ENCODE data around the gene C1QL2.

The C1QL2 gene

GRCh38 chr2:119136093-119136492 lies 22.5 kb downstream of the C1QL2 start:
- no peak for DNase-seq

DNA sequence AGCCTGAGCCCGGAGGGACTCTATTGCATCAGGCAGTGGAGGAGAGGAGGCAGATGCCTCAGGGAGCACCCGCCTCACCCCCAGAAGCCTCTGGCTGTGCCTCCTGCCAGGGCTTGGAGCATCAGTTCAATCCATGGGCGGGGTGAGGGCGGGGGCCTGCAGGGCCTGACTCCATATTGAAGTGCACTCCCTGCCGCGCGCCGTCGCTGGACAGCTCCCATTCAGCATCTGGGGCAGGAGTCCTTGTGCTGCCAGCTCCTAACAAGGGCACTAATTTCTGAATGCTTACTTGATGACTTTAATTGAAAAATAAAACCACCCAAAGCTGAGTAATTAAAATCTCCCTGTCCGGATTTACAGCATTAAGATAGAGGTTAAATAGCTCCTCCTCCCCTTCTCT lies 23.8 kb downstream of the C1QL2 start:
- DNase-seq = no peak

GRCh38 chr2:119126650-119127049 lies 31.9 kb downstream of the C1QL2 start:
- peak; percentile 73 for DNase-seq

DNA sequence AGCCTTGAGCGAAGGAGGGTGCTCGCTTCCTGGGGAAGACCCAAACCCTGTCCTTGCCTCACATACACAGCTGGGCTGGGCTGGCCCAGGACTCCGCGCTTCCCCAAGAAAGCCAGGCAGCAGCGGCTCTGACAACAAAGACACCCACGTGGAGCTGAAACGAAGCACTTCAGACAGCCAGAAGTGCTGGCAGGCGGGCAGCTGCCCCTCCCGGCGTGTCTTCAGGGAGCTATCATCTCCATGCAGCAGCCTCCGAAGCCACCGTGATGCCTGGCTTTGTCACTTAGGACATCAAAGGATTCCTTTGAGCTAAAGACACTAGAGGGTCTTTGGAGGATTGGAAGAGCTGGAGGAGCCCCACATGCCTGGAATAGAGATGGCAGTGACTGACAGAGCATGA lies 35.2 kb downstream of the C1QL2 start:
- DNase-seq = no peak

DNA sequence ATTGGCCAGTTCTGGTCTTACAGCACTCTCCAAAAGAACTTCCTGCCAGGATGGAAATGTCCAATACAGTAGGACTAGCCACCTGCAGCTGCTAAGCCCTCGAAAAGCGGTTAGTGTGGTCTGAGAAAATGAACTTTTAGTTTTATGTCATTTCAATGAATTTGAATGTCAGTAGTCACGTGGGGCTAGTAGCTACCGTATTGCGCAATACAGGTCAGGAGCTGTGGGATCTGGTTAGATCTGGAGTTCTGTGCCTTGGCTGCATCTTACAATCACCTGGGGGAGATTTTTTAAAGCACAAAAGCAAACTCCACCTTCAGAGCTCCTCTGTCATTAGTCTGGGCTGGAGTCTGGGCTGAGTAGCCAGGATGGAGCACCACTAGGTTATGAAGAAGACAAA lies 35.9 kb downstream of the C1QL2 start:
- no peak for DNase-seq

GRCh38 chr2:119119999-119120756 lies 38.4 kb downstream of the C1QL2 start:
- DNase-seq = no peak

GRCh38 chr2:119119076-119119785 lies 39.3 kb downstream of the C1QL2 start:
- no peak for DNase-seq

- DNase-seq = no peak
Observed at GRCh38 chr2:119117891-119118882, 40.4 kb downstream of the C1QL2 start.

- no peak for DNase-seq
Observed at GRCh38 chr2:119117408-119117807, 41.1 kb downstream of the C1QL2 start.

GRCh38 chr2:119116411-119117295 lies 41.9 kb downstream of the C1QL2 start:
- no peak for DNase-seq

- DNase-seq = no peak
Observed at GRCh38 chr2:119114266-119114665, 44.3 kb downstream of the C1QL2 start.

GRCh38 chr2:119113489-119113770 lies 45.1 kb downstream of the C1QL2 start:
- no peak for DNase-seq

DNA sequence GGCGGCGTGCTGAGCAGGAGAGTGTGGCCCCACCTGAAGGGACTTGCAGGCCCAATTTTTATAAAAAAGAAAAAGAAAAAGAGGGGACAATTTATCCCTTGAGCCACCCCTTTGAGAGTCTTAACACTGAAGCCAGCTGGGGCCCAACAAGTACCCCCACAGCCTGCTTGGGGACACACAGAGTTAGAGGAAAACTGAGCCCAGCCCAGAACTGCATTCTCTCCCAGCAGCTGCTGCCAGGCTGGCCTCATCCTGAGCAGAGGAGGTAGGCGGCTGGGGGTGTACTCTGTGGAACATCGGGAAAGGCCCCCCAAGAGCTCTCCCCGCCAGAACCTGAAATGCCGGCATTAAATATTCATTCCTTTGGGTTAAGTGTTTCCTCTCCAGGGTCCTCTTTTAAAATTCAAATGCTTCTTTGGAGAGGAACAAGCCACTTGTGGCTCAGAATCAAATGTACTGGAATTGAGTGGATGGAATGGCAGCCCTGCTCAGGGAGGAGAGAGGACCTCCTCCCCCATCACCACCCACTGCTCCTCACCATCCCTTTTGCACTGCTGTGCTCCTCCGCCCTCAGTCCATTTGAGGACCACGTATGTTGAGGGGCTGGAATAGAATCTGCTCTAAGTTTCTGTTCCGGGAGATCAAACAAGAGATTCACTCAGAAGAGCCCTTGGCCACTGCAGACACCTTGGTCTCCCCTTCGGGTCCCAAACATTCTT lies 45.6 kb downstream of the C1QL2 start:
- DNase-seq = no peak

- no peak for DNase-seq
Observed at GRCh38 chr2:119112230-119112629, 46.3 kb downstream of the C1QL2 start.

DNA sequence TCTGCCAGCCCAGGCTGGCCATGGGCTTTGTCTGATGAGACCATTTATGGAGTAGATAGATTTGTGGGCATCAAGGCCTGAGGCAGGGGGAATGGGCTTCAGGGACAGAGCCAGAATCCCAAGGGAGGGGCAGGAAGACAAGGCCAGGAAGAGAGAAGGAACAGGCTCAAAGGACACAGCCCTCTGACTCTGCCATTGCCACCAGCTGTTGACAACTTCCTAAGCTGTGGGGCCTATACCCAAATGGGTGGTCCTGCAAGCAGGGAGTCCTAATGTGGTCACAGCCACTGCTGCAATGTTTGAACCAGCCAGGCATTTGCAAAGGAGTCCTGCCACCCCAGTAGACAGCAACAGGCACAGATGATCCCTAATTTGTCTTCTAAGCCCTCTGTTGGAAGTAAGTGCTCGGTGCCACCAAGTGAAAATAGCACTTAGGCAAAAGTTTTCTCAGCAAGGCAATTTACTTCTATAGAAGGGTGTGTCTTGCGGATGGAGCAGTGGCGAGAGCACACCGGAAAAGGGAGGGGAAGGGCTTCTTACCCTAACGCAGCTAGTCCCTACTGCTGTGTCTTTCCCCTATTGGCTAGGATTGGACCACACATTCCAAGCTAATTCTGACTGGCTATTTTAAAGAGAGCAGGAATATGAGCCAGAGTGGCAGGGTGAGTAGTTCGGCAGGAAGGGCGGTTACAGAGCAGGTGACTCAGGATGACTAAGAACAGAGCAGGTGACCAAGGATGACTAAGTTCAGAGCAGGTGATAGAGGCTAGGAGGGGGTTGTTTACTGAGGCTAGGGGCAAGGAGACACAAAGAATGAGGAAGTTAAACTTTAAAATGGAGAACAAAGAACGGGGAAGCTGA lies 47.2 kb downstream of the C1QL2 start:
- DNase-seq = no peak

- DNase-seq = no peak
Observed at GRCh38 chr2:119109866-119110265, 48.7 kb downstream of the C1QL2 start.

- DNase-seq = no peak
Observed at GRCh38 chr2:119108186-119108585, 50.4 kb downstream of the C1QL2 start.

DNA sequence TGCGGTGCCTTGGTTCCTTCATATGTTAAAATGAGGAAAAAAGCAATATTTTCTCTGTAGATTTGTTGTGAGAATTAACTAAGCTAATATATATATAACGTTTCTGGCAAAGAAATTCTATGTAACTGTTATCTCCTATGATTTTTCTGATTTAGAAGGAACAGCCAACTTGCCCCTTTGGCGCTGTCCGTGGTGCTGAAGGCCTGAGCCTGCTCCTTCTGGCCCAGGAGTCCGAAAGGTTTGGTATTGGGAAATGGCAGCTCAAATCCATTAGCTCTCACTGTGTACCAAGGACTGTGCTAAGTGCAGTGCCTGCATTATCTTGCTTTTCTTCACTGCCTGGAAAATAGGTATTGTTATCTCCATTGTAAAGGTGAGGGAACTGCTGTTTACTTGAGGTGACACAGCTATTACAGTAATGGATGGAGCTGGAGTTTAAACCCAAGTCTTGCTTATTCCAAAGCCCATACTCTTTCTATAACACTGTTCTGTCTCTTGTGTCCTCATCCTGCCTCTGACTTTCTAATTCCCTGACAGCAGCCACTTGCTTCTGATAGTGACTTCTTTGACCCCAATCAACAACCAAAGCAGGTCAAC lies 52.2 kb downstream of the C1QL2 start:
- no peak for DNase-seq
